GM19328 (cell line): ENCODE results near the gene AQP1.

Experiments used
- ATAC-seq: cut with Tn5 transposase; IDR thresholded peaks from one replicate; pipeline ENCODE4 v1.9.1; 2021; ENCODE audit warnings: mild to moderate bottlenecking, moderate library complexity; ENCODE audit not compliant: unreplicated experiment

Gene AQP1

GRCh38 chr7:30911561-30911969 lies at the start of gene AQP1:
AQP1 (plus strand) TSS chr7:30911853; CDS start chr7:30911910, 57 bp downstream.
- no peak for ATAC-seq

- ATAC-seq, result no peak
Observed at GRCh38 chr7:30862995-30863705, 48.5 kb upstream of the AQP1 start.

GRCh38 chr7:30863706-30864035 lies 48.0 kb upstream of the AQP1 start:
- ATAC-seq, result no peak

GRCh38 chr7:30864101-30864500 lies 47.6 kb upstream of the AQP1 start:
- no peak for ATAC-seq

- no peak for ATAC-seq
Observed at GRCh38 chr7:30865076-30865475, 46.6 kb upstream of the AQP1 start.

- ATAC-seq, result no peak
Observed at GRCh38 chr7:30865821-30866220, 45.8 kb upstream of the AQP1 start.

GRCh38 chr7:30866939-30867338 lies 44.7 kb upstream of the AQP1 start:
- no peak for ATAC-seq

GRCh38 chr7:30867483-30867882 lies 44.2 kb upstream of the AQP1 start:
- ATAC-seq, result no peak

GRCh38 chr7:30869794-30870611 lies 41.6 kb upstream of the AQP1 start:
- ATAC-seq, result no peak

- ATAC-seq, result no peak
Observed at GRCh38 chr7:30870821-30871518, 40.7 kb upstream of the AQP1 start.

GRCh38 chr7:30871655-30872054 lies 40.0 kb upstream of the AQP1 start:
- no peak for ATAC-seq

GRCh38 chr7:30873207-30873606 lies 38.4 kb upstream of the AQP1 start:
- no peak for ATAC-seq

GRCh38 chr7:30873656-30874055 lies 38.0 kb upstream of the AQP1 start:
- no peak for ATAC-seq

GRCh38 chr7:30874656-30875302 lies 36.9 kb upstream of the AQP1 start:
- no peak for ATAC-seq

- no peak for ATAC-seq
Observed at GRCh38 chr7:30877015-30877769, 34.5 kb upstream of the AQP1 start.

GRCh38 chr7:30877993-30878392 lies 33.7 kb upstream of the AQP1 start:
- ATAC-seq, result no peak

- ATAC-seq, result no peak
Observed at GRCh38 chr7:30879139-30880124, 32.2 kb upstream of the AQP1 start.

- no peak for ATAC-seq
Observed at GRCh38 chr7:30880125-30880720, 31.4 kb upstream of the AQP1 start.

- ATAC-seq, result no peak
Observed at GRCh38 chr7:30880941-30881340, 30.7 kb upstream of the AQP1 start.
